Left kidney (tissue), 2 donors: ENCODE measurements around the gene IL34. TPM values are rescaled to one million over a fixed set of nuclear protein-coding genes. Genes with fewer than 3 reads are reported as not detected.

ENCODE experiments used
- DNase-seq: peaks from one replicate; pipeline ENCODE4 v3.0.0-alpha.2; 2013
- polyA plus RNA-seq: library from polyadenylated mRNA; unstranded; fragments of 120-200 nt; gene quantifications from one replicate; pipeline ENCODE4 v1.2.1, GENCODE V29; 2013; ENCODE audit not compliant: insufficient read length

IL34 gene
- polyA plus RNA-seq, 1 donor: 0.62 TPM

DNA sequence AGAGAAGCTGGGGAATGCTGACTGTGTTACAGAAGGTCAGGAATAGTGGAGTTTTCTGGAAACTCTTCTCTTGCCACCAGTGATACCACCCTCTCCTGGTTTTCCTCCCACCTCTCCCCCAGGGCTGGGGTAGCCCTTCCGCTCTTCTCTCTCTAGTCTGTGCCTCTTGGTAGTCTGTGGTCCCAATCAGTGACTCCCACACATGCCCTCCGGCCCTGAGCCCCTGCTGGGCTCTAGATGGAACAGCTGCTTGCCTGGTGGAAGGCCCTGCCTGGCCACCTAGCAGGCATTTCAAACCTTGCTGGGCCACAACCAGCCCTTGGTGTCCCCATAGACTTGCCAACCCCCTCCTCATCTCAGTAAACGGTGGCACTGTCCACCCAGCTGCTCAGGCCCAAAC, 54.7 kb downstream of the IL34 start:
- DNase-seq: no peak

DNA sequence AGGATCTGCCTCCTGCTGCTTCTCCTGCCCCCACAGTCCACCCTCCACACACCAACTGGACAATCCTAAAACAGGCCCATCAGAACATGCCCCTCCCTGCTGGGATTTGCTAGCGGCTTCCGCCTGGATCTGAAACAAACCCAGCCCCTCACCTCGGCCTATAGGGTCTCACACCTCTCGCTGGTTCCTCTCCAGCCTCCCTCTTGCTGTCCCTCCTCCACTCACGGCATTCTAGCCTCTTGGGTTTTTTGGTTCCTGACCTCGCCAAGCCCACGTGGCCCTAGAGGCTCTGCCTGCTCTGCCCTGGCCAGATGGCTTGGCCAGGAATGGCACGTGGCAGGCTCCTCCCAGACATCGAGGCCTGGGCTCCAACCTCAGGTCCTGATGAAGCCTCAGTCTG, 55.2 kb downstream of the IL34 start:
- DNase-seq: no peak

DNA sequence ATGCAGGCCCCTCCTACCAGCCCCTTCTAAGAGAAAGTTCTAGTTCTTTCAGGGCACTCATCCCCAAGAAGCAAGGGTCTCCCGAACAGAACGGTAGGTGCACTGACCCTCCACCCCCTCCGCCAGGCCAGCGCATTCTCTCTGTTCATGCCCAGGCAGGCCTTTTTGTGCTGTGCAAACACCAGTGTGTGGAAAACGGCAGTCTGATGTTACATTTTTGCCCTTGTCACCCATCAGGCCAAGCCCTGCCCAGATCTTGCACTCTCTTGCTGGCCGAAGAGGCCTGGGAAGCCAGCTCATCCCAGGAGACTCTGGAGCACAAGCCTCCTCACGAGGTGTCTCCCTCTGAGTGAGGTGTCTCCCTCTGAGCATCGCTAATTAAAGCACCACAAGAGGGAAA, 55.6 kb downstream of the IL34 start:
- DNase-seq: no peak

DNA sequence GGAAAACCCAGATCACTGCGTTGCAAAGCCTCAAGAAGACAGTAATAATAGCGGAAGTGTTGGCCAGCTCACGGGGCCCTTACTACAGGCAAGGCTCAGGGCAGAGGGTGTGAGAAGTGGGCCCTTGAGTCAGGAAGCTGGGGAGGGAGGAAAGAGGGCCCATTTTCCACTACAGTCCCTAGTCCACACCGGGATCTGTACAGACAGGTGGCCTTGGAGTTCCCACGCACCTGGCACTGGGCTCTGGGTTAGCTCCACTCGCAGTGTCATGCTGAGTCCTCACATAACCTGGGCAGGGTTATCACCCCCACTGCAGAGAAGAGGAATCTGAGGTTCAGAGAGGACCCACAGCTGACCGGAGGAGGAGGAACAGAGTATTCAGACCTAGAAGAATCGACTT, 56.3 kb downstream of the IL34 start:
- no peak for DNase-seq

DNA sequence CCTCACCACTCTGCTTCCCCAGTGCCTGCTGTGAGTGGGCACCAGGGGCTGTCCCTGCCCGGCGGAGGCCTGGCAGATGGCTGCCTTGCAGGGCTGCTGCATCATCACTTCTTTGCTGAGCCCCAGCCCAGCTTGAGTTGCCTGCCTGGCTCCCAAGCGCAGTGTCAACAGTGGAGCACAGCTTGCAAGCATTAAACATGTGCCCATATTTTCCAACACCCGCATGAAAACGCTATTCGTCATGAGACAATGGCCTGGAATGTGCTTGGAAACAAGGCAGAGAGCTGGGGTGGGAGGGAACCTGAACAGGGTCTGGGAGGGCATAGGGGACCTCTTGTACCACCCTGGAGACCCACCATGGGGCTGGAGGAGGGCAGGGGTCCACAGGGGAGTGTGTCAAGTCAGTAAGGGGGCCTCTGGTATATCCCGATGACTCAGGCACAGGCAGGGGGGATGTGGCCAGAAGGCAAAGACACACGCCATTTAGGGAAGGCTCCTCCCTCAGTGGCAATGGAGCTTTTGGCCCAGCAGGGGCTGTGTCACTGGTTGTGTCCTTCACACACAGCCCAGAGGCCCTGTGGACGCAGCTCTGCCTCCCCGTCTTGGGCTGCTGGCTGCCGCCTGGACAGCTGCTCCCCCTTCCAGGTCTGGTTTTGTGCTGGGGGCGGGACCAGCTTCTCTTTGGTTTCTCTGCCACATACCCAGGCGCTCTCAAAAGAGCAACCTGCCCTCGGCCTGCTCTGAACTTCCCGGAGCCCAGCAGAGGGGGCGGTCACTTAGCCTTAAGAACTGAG, 56.9 kb downstream of the IL34 start:
- no peak for DNase-seq

DNA sequence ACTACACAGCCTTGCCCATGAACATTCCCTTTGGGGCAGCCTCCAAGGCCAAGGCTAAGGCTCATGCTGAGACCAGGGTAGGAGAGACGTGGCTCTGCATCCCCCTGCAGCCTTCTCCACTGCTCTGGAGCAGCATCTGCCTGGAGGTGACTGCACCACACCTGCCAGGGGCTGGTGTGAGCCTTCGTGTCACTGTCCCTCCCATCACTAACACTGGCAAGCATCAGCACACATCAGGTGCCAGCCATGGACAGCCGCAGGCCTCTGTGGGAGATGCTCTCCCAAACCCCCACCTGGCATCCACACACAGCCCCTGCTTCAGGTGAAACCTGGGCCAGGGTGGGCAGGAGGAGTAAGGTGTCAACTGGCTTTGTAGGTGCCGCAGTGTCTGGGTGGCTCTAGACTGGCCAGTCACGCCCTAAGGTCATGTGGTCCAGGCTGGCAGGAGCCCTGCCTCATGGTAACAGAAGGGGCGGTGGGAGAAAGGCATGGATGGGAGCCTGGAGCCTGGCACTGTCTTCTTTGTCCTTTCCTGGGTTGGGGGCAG, 57.5 kb downstream of the IL34 start:
- no peak for DNase-seq

DNA sequence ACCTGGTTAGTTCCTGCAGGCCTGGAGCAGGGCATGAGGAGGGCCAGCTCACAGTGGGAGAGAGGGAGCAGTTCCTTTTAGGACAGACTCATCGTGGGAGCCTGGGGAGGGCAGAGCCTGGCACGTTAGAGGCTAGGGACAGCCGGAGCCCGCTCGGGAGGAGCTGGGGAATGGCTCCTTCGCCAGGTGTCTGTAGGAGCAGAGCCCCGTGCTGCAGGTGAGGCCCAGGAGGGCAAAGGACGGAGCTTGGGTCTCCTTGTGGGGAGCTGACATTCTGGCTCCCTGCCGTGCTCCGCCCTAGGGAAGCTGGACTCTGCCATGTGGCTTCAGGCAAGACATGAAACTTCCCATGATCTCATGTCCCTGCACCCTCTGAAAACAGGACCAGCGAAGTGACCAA, 58.2 kb downstream of the IL34 start:
- no peak for DNase-seq

DNA sequence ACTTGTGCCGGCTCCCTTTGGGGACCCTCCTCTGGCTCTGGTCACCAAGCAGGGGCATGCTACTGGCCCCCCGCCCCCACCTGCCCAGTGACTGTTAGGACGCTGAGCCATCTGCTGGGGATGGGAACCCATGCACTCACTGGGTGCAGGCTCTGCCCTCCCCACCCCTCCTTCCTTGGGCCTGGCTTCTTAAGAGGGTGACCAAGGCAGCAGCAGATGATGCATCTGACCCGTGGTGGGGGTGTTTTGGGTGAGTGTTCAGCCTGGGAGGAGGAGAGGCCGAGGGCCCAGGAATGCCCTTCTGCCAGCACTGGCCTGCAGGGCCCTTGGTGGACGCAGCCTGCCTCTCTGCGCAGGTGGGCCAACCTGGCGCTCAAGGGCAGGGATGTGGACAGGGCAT, 58.7 kb downstream of the IL34 start:
- no peak for DNase-seq

DNA sequence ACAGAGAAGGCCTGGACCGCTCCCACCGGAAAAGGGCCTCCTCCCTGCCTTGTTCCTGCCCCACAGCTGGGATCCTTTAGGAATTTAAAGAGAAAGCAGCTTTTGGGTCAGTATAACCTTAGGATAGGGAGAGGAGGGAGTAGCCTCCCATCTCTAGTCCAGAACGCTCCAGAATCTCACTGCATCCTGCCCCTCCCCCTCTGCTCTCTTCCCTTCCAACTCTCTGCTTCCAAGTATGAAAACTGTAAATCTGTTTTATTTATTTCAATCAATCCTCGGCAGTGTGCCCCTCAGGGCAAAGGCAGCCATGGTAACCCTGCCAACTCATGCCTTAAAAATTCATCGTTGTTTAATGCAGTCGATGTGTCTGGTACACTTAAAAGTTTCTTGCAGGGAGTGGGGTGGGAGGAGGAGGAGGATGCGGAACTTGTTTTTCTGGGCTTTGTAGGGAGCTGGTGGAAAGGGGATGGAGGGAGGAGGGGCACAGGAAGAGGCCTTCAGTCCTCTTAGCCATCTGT, 60.6 kb downstream of the IL34 start:
- no peak for DNase-seq

DNA sequence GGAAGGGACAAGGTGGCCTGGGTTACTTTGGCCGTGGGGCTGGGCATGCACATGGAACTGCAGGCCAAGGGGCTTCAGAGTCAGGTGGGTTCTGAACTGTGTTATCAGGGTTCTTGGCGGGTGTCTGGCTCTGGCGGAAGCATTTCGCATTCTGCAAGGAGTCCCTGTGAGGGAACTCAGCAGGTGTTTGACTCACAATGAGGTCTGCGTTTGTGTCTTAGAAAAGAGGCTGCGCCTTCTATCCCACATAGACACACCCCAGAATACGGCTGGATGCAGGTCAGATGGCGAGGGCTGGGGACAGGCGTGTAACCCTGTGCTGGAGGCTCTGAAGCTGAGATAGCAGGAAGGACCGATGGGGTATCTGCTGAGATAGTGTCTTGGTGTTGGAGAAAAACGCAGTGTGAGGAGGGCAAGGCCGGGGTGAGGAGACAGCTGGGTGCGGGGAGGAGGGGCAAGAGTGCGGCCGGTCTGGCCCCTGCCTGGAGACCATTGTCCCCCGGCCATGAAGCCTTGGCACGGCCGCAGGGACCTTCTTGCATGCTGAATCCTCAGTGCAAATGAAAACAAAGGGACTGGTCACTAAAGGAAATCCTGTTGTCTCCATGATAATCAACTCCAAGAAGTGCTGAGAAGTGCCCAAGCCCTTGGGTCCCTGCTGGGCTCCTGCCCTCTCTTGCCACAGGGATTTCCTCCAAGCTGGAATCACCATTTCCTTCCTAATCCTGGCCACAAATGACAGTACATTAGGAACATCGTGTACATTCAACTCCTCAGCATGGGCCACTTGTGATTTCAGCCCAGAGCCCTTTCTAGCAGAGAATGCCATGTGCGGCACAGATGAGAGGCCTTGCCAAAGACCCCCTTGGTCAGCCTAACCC, 62.2 kb downstream of the IL34 start:
- DNase-seq: no peak

DNA sequence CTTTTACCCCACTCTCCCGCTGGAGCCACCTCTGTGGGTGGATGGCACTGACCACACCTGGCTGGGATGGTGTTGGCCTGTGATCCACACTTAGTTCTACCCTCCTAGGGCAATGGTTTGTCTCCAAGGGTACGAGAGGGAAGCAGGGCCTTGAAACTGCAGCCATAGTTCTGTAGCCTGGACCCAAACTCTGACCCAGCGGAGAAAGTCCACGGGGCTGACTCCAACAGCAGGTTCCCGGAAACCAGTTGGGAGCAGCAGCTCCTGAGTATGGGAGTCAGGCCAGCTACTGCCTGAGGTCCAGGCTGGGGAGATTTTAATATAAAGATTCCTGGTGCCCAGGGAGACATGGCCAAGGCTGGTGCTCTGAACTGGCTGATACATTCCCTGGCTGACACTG, 63.1 kb downstream of the IL34 start:
- DNase-seq: no peak

DNA sequence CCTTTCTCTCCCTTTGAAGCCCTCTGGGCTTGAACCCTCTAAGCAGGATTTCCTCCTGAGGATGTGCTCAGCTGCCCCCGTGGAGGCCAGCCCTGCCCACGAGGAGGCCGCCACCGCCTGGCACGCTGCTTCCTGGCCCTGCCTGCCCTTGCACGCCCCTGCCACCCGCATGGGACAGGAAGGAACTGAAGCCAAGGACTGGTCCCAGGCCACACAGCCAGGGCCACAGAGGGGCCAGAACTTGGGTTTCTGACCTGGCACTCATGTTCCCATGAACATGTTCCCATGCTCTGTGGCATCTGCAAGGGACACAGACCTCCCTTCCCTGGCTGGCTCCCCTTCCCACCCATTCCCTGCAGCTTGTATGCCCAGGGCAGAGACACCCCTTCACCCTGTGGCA, 63.6 kb downstream of the IL34 start:
- no peak for DNase-seq

Other genes with a start within 250 kb of the IL34 start
- 22.7 TPM for gene ST3GAL2, start 207.5 kb upstream of the IL34 start, polyA plus RNA-seq
- 17.8 TPM for gene FCSK, start 192.0 kb upstream of the IL34 start, polyA plus RNA-seq
- 74.7 TPM for gene COG4, start 123.0 kb upstream of the IL34 start, polyA plus RNA-seq
- 416 TPM for gene SF3B3, start 122.7 kb upstream of the IL34 start, polyA plus RNA-seq
- 41.6 TPM for gene MTSS2, start 39.5 kb downstream of the IL34 start, polyA plus RNA-seq
- 40.9 TPM for gene VAC14, start 154.6 kb downstream of the IL34 start, polyA plus RNA-seq